MM.1S (cell line): ENCODE data around the gene XPO1.

Source experiments
- DNase-seq: peaks from one replicate; pipeline ENCODE4 v3.0.0-alpha.2; 2015
- H2AFZ ChIP-seq: fragments of 300-600 bp; sonication (generic); 2 replicates; pipeline ENCODE4 v1.6.0; 2016; ENCODE audit warnings: antibody characterized with exemption, low read length
- H3F3A ChIP-seq: fragments of 300-600 bp; sonication (generic); 2 replicates; pipeline ENCODE4 v1.6.1; 2016; ENCODE audit warnings: mild to moderate bottlenecking, antibody characterized with exemption, low read length, moderate library complexity, mixed read lengths; ENCODE audit not compliant: insufficient read depth
- H3K27ac ChIP-seq: fragments of 300-600 bp; sonication (generic); 2 replicates; pipeline ENCODE4 v1.5.1; 2016; ENCODE audit warnings: mild to moderate bottlenecking, low read length
- H3K27me3 ChIP-seq: fragments of 300-600 bp; sonication (generic); replicated peaks from 2 replicates; pipeline ENCODE4 v1.6.0; 2016; ENCODE audit warnings: low read length; ENCODE audit not compliant: insufficient read depth
- H3K36me3 ChIP-seq: fragments of 300-600 bp; sonication (generic); replicated peaks from 2 replicates; pipeline ENCODE4 v1.6.1; 2016; ENCODE audit warnings: mild to moderate bottlenecking, low read length, mixed read lengths; ENCODE audit not compliant: insufficient read depth
- H3K4me1 ChIP-seq: fragments of 300-600 bp; sonication (generic); 2 replicates; pipeline ENCODE4 v1.6.1; 2016; ENCODE audit warnings: low read length, mixed read lengths
- H3K4me2 ChIP-seq: fragments of 300-600 bp; sonication (generic); 2 replicates; pipeline ENCODE4 v1.6.0; 2016; ENCODE audit warnings: low read depth, low read length
- H3K4me3 ChIP-seq: fragments of 300-600 bp; sonication (generic); 2 replicates; pipeline ENCODE4 v1.5.1; 2016; ENCODE audit warnings: low read length, mixed read lengths
- H3K79me2 ChIP-seq: fragments of 300-600 bp; sonication (generic); 2 replicates; pipeline ENCODE4 v1.6.1; 2016; ENCODE audit warnings: mixed run types, low read length, mixed read lengths
- H3K9ac ChIP-seq: fragments of 300-600 bp; sonication (generic); 2 replicates; pipeline ENCODE4 v1.6.1; 2016; ENCODE audit warnings: low read length, mixed read lengths
- H3K9me2 ChIP-seq: fragments of 300-600 bp; sonication (generic); replicated peaks from 2 replicates; pipeline ENCODE4 v1.6.1; 2016; ENCODE audit warnings: mild to moderate bottlenecking, low read length, mixed read lengths; ENCODE audit not compliant: insufficient read depth
- H3K9me3 ChIP-seq: fragments of 300-600 bp; sonication (generic); replicated peaks from 2 replicates; pipeline ENCODE4 v1.6.1; 2016; ENCODE audit warnings: mild to moderate bottlenecking, low read length, mixed read lengths; ENCODE audit not compliant: insufficient read depth
- H4K20me1 ChIP-seq: fragments of 300-600 bp; sonication (generic); 2 replicates; pipeline ENCODE4 v1.6.1; 2016; ENCODE audit warnings: mild to moderate bottlenecking, low read length, moderate library complexity, mixed read lengths; ENCODE audit not compliant: insufficient read depth
- CTCF ChIP-seq: fragments of 300-600 bp; sonication (generic); IDR thresholded peaks from 2 replicates; pipeline ENCODE4 v1.5.1; 2016; ENCODE audit warnings: antibody characterized with exemption, low read length, mixed read lengths
- EZH2 ChIP-seq: fragments of 300-600 bp; sonication (generic); optimal IDR thresholded peaks from 2 replicates; pipeline ENCODE3; 2017; ENCODE audit warnings: low read depth, mild to moderate bottlenecking, antibody characterized with exemption, low read length, mixed read lengths
- EZH2phosphoT487 ChIP-seq: fragments of 300-600 bp; sonication (generic); IDR thresholded peaks from 2 replicates; pipeline ENCODE4 v1.6.1; 2018; ENCODE audit warnings: antibody characterized with exemption, low read length

Gene XPO1

GRCh38 chr2:61463769-61464475, 74.2 kb downstream of the XPO1 start:
- H3K36me3 ChIP-seq: no peaks in the 10 kb centered on the region; the same call in 1 of the 2 replicates
- TF ChIP-seq CTCF: no peak
- TF ChIP-seq EZH2: no peak
- no peak for TF ChIP-seq EZH2phosphoT487
- 0 out of 2 replicates have a peak, but pooled peaks cover 4% of the 10 kb centered on the region for H3K4me1 ChIP-seq

GRCh38 chr2:61461404-61461803, 76.8 kb downstream of the XPO1 start:
- Histone ChIP-seq H3K4me1 (no peaks in the 10 kb centered on the region), H3K4me3 (no peak overlapping the region), H3K9ac (no peak overlapping the region), H3K9me2 (no peaks in the 10 kb centered on the region), H3K79me2 (peaks cover 100% of the 10 kb centered on the region), H3F3A (no peaks in the 10 kb centered on the region), H3K4me2 (no peak overlapping the region), H3K27me3 (no peaks in the 10 kb centered on the region), H4K20me1 (peaks cover 14% of the 10 kb centered on the region), H3K36me3 (no peaks in the 10 kb centered on the region; the same call in 1 of the 2 replicates), H3K27ac (no peak overlapping the region), H2AFZ (no peak overlapping the region), H3K9me3 (no peaks in the 10 kb centered on the region)
- TF ChIP-seq EZH2 (no peak), EZH2phosphoT487 (no peak), CTCF (no peak)
- DNase-seq: no peak

More at GRCh38 chr2:61463769-61464475, 74.2 kb downstream of the XPO1 start:
- H4K20me1 ChIP-seq: peaks cover 10% of the 10 kb centered on the region; the same call in 1 of the 2 replicates
- no peaks in the 10 kb centered on the region for H3K9me3 ChIP-seq
- no peak overlapping the region for H3K27ac ChIP-seq
- H3K4me2 ChIP-seq: no peak overlapping the region
- H3K27me3 ChIP-seq: no peaks in the 10 kb centered on the region
- no peak overlapping the region for H3K9ac ChIP-seq
- no peak overlapping the region for H2AFZ ChIP-seq
- H3K9me2 ChIP-seq: no peaks in the 10 kb centered on the region
- no peak overlapping the region for H3K4me3 ChIP-seq
- peaks cover 100% of the 10 kb centered on the region for H3K79me2 ChIP-seq
- no peaks in the 10 kb centered on the region for H3F3A ChIP-seq
- DNase-seq: no peak

- no peak overlapping the region for H3K27ac ChIP-seq
- no peaks in the 10 kb centered on the region; the same call in 1 of the 2 replicates for H3K36me3 ChIP-seq
- no peak overlapping the region for H3K4me3 ChIP-seq
- no peaks in the 10 kb centered on the region for H3K9me2 ChIP-seq
- no peak for DNase-seq
- no peak overlapping the region for H3K4me2 ChIP-seq
- peaks cover 100% of the 10 kb centered on the region for H3K79me2 ChIP-seq
- H2AFZ ChIP-seq: no peak overlapping the region
- H3K9ac ChIP-seq: no peak overlapping the region
- H3F3A ChIP-seq: no peaks in the 10 kb centered on the region; the same call in 1 of the 2 replicates
- TF ChIP-seq EZH2 (no peak), CTCF (no peak), EZH2phosphoT487 (no peak)
- peaks cover 21% of the 10 kb centered on the region for H4K20me1 ChIP-seq
- H3K4me1 ChIP-seq: no peaks in the 10 kb centered on the region
- no peaks in the 10 kb centered on the region for H3K9me3 ChIP-seq
- H3K27me3 ChIP-seq: no peaks in the 10 kb centered on the region
Observed at GRCh38 chr2:61460163-61460562, 78.0 kb downstream of the XPO1 start.
